HG03460 (cell line): Measurements from ENCODE around the gene NEK7.

ENCODE experiments used
- ATAC-seq: cut with Tn5 transposase; IDR thresholded peaks from one replicate; pipeline ENCODE4 v1.9.1; 2021; ENCODE audit not compliant: unreplicated experiment

NEK7 gene

GRCh38 chr1:198254521-198254920 is 97.7 kb downstream of the NEK7 start:
- no peak for ATAC-seq

GRCh38 chr1:198254948-198255347 is 98.2 kb downstream of the NEK7 start:
- no peak for ATAC-seq

GRCh38 chr1:198255784-198256183 is 99.0 kb downstream of the NEK7 start:
- ATAC-seq: no peak

DNA sequence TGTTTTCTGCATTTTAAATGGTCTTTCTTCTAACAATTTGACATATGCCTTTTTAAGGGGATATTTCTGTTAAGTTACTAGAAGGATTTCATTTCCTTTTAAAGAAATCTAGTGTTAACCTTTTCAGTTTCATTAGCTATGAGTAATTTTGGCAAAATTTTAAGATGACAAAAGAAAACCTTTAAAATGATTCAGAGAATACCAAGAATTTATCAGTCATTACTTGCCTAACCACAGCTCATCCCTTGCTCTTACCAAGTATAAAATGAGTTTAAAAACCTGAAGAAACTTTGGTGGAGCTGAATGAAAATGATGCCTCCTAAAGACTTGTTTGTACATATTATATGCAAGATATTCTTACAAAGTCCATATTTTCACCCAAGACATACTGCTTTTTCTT is 101.7 kb downstream of the NEK7 start:
- peak; percentile 40 for ATAC-seq

- no peak for ATAC-seq
Measured at GRCh38 chr1:198259333-198260074, 102.7 kb downstream of the NEK7 start.

DNA sequence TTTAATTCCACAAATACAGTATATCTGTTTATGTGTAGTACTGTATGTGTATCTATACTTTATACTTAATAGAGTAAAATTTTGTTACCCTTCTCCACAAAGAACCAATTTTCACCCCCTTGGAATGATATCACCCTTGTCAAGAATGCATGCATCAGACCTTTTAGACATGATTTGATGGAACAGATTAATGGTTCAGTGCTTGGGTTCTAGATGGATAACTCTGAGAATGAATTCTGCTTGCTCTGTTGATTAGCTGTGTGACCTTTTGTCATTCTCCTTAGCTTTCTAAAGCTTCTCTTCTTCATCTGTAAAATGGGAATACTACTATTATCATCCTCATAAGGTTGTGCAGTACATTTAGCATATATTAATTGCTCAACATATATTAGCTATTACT is 105.1 kb downstream of the NEK7 start:
- ATAC-seq: no peak

GRCh38 chr1:198263186-198263585 is 106.4 kb downstream of the NEK7 start:
- ATAC-seq: no peak

DNA sequence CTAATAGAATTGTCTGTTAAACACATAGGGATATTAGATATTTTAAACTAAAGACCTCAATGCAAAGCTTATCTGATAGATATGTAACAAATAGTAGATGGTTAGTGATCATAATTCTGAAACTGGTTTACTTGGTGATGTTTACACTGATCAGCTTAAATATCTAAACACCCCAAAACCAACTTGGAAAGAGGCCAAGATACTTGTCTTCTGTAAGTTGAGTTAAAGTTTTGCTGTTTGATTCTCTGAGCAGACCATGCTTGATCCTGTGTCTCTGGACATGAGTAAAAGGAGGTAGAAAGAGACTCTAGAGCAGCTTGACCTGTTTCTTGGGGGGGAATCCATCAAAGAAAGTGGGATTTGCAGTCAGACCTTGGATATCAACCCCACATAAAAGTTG is 107.5 kb downstream of the NEK7 start:
- ATAC-seq: no peak

DNA sequence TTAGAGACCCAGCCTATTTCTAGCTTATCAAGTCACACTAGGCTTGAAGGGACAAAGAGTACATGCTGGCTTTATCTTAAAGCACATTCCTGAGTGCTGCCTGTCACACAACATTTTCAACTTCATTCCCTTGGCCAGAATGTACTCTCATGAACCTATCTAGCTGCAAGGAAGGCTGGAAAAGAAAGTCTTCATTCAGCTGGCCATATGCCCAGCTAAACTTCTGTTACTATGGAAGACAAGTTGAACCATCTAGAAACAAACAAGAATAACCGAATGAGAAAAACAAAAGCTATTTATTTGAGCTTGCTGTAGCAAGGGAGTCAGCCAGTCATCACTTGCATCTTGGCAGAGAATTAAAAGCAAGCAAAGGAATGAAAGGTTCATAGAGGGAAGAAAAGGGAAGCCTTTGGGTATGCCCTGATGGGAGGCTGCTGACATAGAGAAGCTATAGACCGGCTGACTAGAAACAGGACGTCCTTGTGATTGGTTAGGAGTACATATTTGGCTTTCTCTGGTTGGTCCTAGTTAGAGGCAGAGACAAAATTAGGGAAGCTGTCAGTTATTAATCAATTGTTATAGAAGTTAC is 108.4 kb downstream of the NEK7 start:
- no peak for ATAC-seq

DNA sequence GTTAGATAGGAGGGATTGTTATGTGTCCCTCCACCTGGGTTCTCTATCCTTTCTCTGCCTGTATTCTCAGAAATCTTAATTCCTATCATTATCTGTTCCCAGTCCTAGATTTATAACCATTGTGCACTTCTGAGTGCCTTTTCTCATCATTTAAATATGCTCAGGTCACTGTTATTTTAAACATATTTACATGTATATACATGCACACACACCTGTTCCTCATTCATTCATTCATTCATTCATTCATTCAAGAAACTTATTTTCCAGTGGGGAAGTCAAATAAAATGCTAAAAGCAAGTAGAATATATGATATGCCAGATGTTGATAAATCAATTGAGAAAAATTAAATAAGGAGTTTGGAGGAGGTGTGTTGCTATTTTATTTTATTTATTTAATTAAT is 110.3 kb downstream of the NEK7 start:
- ATAC-seq: no peak

DNA sequence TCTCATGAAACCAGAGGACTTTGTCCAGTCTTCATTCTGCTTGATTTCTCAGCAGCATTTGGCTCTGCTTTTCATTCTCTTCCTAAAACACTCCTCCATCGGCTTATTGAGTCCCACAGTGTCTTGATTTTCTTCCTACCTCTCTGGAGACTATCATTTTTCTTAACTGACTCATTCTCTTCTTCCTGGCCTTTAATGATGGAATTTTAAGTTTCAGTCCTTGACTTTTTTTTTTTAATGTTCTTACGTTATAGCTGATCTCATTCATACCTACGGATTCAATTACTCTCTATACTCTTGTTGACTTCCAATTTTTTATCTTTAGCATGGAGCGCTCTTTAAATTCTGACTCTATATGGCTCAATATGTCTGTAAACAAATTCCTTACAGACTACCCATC is 111.1 kb downstream of the NEK7 start:
- no peak for ATAC-seq

DNA sequence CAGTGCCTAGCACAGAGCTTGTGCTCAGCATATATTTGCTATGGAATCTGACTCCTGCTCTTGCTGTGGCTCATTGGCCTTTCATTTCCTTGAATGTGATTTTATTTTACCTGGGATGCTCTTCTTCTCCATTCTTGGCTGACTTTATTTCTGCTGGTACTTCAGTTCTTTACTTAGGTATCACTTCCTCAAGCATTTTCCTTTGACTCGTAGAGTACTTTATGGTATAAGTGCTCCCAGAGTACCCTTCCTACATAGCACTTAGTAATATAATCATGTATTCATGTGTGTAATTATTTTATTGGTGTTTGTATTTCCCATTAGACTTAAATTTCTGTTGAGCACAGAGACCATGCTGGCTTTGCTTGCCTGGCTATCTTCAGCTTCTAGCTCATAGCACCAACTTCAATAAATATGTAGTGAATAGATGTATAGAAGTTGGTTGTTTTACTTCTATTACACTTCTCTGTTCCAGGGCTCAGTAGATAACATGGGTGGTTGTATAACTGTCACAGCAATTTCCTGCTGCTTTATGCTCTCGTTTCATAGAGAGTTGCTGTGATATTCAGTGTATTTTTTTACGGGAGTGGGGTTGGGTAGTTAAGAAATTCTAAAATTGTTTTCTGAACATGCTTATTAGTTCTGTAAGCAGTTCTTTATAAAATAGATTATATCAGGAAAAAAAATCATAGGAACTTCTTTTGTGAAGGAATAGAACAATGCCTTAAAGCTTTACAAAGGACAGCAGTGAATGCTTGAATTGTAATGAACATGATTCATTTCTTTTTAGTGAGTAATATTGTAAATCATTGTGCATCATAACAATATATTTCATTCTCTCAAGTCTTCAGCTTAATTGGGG is 112.2 kb downstream of the NEK7 start:
- ATAC-seq: no peak

DNA sequence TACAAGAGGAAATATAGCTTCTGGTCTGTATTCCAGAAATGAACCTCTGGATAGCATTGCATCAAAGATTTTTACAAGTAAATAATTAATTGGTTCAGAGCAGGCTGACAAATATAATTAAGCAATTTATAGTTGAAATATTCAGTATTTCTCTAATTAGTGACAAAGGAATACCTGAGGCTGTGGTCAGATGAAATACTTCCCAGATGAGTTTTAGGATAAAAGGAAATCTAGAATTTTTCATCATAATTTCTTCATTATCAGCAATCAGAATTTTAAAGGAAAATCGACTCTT is 112.8 kb downstream of the NEK7 start:
- no peak for ATAC-seq

DNA sequence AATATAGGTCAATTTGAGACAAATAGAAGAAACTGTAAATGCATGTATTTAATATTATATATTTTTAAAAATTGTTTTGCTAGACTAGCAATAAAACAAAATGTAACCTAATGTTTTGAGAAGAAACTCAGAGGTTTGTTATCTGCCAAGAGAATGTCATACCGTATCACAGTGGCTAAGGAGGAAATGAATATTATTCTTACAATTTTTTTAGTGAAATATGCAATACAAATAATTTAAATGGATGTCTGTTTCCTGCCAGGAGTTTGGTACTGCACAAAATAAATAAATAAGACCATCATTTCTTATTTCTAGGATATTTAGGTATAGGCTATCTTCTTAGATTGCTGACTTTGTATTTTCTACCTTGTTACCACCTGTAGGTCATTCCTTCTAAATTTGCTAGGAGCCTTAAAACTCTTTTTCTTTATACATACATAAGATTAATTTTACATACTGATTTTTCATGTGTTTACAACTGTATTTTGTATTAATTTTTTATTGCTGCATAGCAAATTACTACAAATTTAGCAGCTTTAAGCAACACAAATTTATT is 113.6 kb downstream of the NEK7 start:
- ATAC-seq: no peak

- no peak for ATAC-seq
Measured at GRCh38 chr1:198271467-198271866, 114.7 kb downstream of the NEK7 start.

DNA sequence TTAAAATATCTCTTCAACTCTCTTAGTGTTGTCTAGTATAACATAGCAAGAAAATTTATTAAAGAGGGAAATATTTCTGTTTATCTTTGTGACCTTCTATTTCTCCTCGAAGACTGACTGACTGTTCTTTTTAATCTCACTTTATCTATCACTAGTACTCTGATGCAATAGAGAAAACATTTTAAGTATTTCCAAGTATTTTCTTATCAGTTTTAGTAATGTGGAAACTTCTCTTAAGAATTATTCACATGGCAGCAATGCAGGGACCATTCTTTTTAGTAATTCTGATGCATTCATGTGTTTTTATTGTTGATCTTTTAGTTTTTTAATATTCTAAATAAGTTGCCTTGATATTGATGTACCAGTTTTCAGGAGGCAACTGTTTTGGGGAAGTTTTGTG is 115.7 kb downstream of the NEK7 start:
- no peak for ATAC-seq

- ATAC-seq: no peak
Measured at GRCh38 chr1:198273748-198274295, 117.0 kb downstream of the NEK7 start.

DNA sequence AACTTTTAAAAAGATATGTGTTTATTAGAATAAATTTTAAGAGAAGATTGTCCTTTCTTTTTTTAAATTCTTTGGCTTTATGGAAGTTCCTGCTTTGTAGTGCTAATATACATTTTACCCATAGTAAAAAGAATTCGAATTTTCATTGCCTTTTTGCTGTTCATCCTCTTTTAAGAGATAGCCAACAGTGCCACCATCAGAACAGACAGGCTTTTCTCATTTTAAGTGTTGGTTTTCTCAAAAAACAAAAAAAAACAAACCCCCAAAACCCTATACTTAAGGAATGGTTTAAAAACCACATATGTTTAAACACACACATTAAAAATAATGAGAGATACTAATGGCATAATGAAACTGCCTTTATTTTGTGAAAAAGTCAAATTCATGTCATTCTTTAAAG is 118.8 kb downstream of the NEK7 start:
- ATAC-seq: no peak

GRCh38 chr1:198276241-198276640 is 119.4 kb downstream of the NEK7 start:
- no peak for ATAC-seq

- ATAC-seq: no peak
Measured at GRCh38 chr1:198278943-198279342, 122.1 kb downstream of the NEK7 start.

GRCh38 chr1:198280080-198280479 is 123.3 kb downstream of the NEK7 start:
- no peak for ATAC-seq

DNA sequence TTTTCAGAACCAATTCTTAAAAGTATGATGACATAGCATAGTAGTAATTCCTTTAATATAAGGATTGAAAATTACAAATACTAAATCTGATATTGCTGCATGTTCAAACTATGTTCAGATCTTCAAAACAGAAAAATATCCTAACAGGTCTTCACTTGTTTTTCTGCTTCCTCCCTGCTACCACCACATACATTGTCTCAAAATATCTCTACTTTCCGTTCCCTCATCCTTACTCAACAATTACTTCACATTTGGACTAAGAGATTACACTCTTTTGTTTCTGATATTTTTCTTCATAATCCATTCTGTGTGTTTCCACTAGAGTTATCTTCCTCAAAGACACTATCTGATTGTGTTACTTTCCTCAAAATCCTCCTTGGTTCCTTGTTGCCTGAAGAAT is 125.1 kb downstream of the NEK7 start:
- no peak for ATAC-seq
